NCI-H1694 treated with DMSO at 0.1 percent for 48 hours (cell line): ENCODE data around the gene DDHD1.
"Not testable (repeated sequence)": the region's sequence is repeated elsewhere in the genome, so short reads cannot be mapped to it uniquely, and the experiment has no call there.

ENCODE experiments used
- DNase-seq: peaks from one replicate; lab custom pipeline; 2025; lab: John Stamatoyannopoulos, UW

The DDHD1 gene

GRCh38 chr14:53108292-53109104 is 44.6 kb downstream of the DDHD1 start:
- DNase-seq, result no peak

GRCh38 chr14:53106768-53107167 is 46.4 kb downstream of the DDHD1 start:
- DNase-seq, result no peak

GRCh38 chr14:53103636-53104340 is 49.3 kb downstream of the DDHD1 start:
- no peak for DNase-seq

GRCh38 chr14:53093206-53093605 is 59.9 kb downstream of the DDHD1 start:
- no peak for DNase-seq

- DNase-seq, result no peak
Observed at GRCh38 chr14:53090853-53091252, 62.3 kb downstream of the DDHD1 start.

GRCh38 chr14:53084954-53085353 is 68.2 kb downstream of the DDHD1 start:
- not testable (repeated sequence) for DNase-seq

- DNase-seq, result no peak
Observed at GRCh38 chr14:53064475-53064874, 88.6 kb downstream of the DDHD1 start.

- no peak for DNase-seq
Observed at GRCh38 chr14:53062856-53063255, 90.3 kb downstream of the DDHD1 start.

GRCh38 chr14:53060046-53060445 is 93.1 kb downstream of the DDHD1 start:
- no peak for DNase-seq

GRCh38 chr14:53055003-53055402 is 98.1 kb downstream of the DDHD1 start:
- DNase-seq, result peak; percentile 50

GRCh38 chr14:53054457-53054856 is 98.7 kb downstream of the DDHD1 start:
- DNase-seq, result no peak

- DNase-seq, result no peak
Observed at GRCh38 chr14:53048631-53049030, 104.5 kb downstream of the DDHD1 start.

- no peak for DNase-seq
Observed at GRCh38 chr14:53047307-53048069, 105.6 kb downstream of the DDHD1 start.

- DNase-seq, result no peak
Observed at GRCh38 chr14:53044486-53044885, 108.6 kb downstream of the DDHD1 start.

GRCh38 chr14:53043027-53043581 is 110.0 kb downstream of the DDHD1 start:
- DNase-seq, result no peak

GRCh38 chr14:53042480-53042879 is 110.6 kb downstream of the DDHD1 start:
- no peak for DNase-seq

- no peak for DNase-seq
Observed at GRCh38 chr14:53041067-53041466, 112.1 kb downstream of the DDHD1 start.

- DNase-seq, result no peak
Observed at GRCh38 chr14:53038629-53039028, 114.5 kb downstream of the DDHD1 start.

- DNase-seq, result no peak
Observed at GRCh38 chr14:53037016-53037415, 116.1 kb downstream of the DDHD1 start.

- no peak for DNase-seq
Observed at GRCh38 chr14:53035336-53036210, 117.5 kb downstream of the DDHD1 start.

GRCh38 chr14:53034688-53035230 is 118.4 kb downstream of the DDHD1 start:
- no peak for DNase-seq
